HEK293 (cell line): Measurements from ENCODE around the gene ZNF618.

ENCODE experiments used
- ZBTB20 ChIP-seq: fragments of 450-650 bp; formaldehyde crosslinking; IDR thresholded peaks from 2 replicates; pipeline ENCODE4 v1.5.1; 2016; ENCODE audit warnings: missing biosample characterization, missing genetic modification characterization
- ZNF132 ChIP-seq: fragments of 450-650 bp; formaldehyde crosslinking; IDR thresholded peaks from 2 replicates; pipeline ENCODE4 v1.5.1; 2017; ENCODE audit warnings: missing biosample characterization, missing genetic modification characterization, borderline replicate concordance
- ZNF274 ChIP-seq, 2 experiments: fragments of 200-500 bp in 1 of 2; fragments of 450-650 bp in 1 of 2; sonication (Bioruptor generic) in 1 of 2; formaldehyde crosslinking in 1 of 2; IDR thresholded peaks; 2 replicates each; pipeline versions ENCODE4 v1.5.1 to v1.6.1; 2014 to 2016; ENCODE audit warnings: borderline replicate concordance in 1 of 2, inconsistent platforms in 1 of 2, low read length in 1 of 2, missing biosample characterization in 1 of 2, missing genetic modification characterization in 1 of 2
- ZNF501 ChIP-seq: fragments of 450-650 bp; formaldehyde crosslinking; IDR thresholded peaks from 2 replicates; pipeline ENCODE4 v1.5.1; 2016; ENCODE audit warnings: missing biosample characterization, missing genetic modification characterization
- ZNF664 ChIP-seq: fragments of 450-650 bp; formaldehyde crosslinking; IDR thresholded peaks from 2 replicates; pipeline ENCODE4 v1.5.1; 2016; ENCODE audit warnings: missing biosample characterization, missing genetic modification characterization
- TF ChIP-seq, protein P1 (sequence below): fragments of 450-650 bp; formaldehyde crosslinking; IDR thresholded peaks from 2 replicates; pipeline ENCODE4 v1.5.1; 2016; ENCODE audit warnings: missing biosample characterization, missing genetic modification characterization
- TF ChIP-seq, protein P2 (sequence below): fragments of 450-650 bp; formaldehyde crosslinking; IDR thresholded peaks from 2 replicates; pipeline ENCODE4 v1.5.1; 2016; ENCODE audit warnings: missing biosample characterization, missing genetic modification characterization
- TF ChIP-seq, protein P3 (sequence below): fragments of 450-650 bp; formaldehyde crosslinking; IDR thresholded peaks from 2 replicates; pipeline ENCODE4 v1.5.1; 2016; ENCODE audit warnings: missing biosample characterization, missing genetic modification characterization

DNA sequence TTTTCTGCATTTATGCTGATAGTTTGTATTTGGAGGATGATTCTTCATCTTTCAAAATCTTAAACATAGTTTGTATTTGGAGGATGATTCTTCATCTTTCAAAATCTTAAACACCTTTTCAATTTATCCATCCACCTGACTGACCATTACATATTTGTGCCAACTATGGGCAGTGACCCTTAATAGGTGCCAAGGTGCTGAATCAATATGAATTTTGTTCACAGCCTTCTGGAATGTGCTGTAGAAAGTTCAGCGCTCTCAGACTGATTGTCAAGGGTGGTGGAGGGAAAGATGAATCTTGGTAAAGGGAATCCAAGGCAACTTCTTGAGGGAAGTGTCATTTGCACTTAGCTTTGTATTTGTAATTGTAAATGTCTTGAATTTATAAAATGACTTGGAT is 18.1 kb downstream of the ZNF618 start:
- TF ChIP-seq, protein P1, sequence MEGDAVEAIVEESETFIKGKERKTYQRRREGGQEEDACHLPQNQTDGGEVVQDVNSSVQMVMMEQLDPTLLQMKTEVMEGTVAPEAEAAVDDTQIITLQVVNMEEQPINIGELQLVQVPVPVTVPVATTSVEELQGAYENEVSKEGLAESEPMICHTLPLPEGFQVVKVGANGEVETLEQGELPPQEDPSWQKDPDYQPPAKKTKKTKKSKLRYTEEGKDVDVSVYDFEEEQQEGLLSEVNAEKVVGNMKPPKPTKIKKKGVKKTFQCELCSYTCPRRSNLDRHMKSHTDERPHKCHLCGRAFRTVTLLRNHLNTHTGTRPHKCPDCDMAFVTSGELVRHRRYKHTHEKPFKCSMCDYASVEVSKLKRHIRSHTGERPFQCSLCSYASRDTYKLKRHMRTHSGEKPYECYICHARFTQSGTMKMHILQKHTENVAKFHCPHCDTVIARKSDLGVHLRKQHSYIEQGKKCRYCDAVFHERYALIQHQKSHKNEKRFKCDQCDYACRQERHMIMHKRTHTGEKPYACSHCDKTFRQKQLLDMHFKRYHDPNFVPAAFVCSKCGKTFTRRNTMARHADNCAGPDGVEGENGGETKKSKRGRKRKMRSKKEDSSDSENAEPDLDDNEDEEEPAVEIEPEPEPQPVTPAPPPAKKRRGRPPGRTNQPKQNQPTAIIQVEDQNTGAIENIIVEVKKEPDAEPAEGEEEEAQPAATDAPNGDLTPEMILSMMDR (tag by site-specific recombination), result no peak
- TF ChIP-seq, protein P2, sequence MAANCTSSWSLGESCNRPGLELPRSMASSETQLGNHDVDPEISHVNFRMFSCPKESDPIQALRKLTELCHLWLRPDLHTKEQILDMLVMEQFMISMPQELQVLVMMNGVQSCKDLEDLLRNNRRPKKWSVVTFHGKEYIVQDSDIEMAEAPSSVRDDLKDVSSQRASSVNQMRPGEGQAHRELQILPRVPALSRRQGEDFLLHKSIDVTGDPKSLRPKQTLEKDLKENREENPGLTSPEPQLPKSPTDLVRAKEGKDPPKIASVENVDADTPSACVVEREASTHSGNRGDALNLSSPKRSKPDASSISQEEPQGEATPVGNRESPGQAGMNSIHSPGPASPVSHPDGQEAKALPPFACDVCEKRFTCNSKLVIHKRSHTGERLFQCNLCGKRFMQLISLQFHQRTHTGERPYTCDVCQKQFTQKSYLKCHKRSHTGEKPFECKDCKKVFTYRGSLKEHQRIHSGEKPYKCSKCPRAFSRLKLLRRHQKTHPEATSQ, result no peak
- TF ChIP-seq, protein P3, sequence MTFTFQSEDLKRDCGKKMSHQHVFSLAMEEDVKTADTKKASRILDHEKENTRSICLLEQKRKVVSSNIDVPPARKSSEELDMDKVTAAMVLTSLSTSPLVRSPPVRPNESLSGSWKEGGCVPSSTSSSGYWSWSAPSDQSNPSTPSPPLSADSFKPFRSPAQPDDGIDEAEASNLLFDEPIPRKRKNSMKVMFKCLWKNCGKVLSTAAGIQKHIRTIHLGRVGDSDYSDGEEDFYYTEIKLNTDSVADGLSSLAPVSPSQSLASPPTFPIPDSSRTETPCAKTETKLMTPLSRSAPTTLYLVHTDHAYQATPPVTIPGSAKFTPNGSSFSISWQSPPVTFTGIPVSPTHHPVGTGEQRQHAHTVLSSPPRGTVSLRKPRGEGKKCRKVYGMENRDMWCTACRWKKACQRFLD (tag by site-specific recombination), result no peak
- TF ChIP-seq ZNF501 (tag by site-specific recombination) (no peak), ZNF274 (IDR thresholded peaks at IDR 0.05; ENCODE audit: low read length) (no peak), ZNF274 (tag by site-specific recombination; IDR thresholded peaks at IDR 0.05; ENCODE audit: borderline replicate concordance) (no peak), ZBTB20 (no peak), ZNF664 (tag by site-specific recombination) (no peak), ZNF132 (tag by site-specific recombination) (no peak)
